ENCODE measurements around the gene GRPR.
"Not testable (repeated sequence)": the region's sequence is repeated elsewhere in the genome, so short reads cannot be mapped to it uniquely, and the experiment has no call there.

The GRPR gene

DNA sequence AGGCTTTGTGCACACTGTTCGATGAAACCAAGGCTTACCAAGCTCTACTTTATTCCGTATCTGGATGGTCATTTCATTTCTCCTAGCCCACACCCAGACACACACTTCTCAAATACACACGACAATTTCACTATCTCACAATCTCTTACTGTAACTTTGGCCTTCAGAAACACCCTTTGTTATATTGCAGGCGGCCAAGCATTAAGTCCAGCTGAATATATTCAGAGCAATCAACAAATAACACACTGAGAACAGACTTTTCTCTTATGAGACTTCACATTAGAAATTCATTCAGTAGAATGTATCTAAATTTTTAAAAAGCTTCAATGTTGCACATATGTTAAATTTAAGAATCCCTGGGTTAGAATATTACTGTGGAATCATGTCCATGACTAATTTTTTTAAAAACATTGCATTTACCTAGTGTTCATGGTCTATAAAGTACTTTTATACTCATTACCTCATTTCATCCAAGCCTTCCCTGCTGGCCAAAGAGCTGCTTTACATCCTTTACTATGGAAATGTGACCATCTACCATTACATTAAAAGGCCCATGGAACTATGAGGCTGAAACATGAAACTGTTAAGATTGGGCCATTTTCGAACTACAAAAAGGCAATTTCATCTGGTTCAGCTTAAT, 33.4 kb downstream of the GRPR start:
- no peak overlapping the region for H3K4me3 ChIP-seq
- no peak for DNase-seq (ENCODE audit: low spot score)
- H3K27ac ChIP-seq, result no peak overlapping the region
- TF ChIP-seq, protein P1, sequence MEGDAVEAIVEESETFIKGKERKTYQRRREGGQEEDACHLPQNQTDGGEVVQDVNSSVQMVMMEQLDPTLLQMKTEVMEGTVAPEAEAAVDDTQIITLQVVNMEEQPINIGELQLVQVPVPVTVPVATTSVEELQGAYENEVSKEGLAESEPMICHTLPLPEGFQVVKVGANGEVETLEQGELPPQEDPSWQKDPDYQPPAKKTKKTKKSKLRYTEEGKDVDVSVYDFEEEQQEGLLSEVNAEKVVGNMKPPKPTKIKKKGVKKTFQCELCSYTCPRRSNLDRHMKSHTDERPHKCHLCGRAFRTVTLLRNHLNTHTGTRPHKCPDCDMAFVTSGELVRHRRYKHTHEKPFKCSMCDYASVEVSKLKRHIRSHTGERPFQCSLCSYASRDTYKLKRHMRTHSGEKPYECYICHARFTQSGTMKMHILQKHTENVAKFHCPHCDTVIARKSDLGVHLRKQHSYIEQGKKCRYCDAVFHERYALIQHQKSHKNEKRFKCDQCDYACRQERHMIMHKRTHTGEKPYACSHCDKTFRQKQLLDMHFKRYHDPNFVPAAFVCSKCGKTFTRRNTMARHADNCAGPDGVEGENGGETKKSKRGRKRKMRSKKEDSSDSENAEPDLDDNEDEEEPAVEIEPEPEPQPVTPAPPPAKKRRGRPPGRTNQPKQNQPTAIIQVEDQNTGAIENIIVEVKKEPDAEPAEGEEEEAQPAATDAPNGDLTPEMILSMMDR (IDR thresholded peaks at IDR 0.05), result no peak

DNA sequence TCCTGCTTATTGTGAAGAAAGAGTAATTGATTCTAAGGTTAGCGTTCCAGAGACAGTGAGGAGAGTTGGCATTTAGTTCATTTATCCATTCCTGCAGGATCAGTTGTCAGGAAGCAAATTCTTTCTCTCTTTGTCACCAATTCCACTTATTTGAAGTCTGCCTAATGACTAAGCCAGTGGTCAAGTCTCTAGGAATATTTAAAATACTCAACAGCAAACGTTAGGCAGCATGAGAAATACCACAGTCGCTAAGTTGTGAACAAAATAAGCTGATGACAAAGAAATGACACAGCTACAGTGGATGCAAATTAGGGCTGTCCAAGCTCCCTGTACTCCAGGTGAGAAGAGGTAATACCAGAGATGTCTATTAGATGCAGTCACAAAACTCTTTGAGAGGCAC, 37.4 kb downstream of the GRPR start:
- no peak overlapping the region for H3K4me3 ChIP-seq
- TF ChIP-seq, protein P1 (IDR thresholded peaks at IDR 0.05), result no peak
- H3K27ac ChIP-seq, result no peak overlapping the region
- no peak for DNase-seq (ENCODE audit: low spot score)

DNA sequence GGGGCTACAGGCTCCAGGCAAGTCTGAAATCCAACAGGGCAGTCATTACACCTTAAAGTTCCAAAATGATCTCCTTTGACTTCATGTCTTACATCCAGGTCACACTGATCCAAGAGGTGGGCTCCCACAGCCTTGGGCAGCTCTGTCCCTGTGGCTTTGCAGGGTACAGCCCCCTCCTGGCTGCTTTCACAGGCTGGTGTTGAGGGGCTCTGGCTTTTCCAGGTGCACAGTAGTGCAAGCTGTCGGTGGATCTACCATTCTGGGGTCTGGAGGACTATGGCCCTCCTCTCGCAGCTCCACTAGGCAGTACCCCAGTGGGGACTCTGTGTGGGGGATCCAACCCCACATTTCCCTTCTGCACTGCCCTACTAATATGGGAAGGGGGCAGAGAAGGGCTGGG, 37.8 kb downstream of the GRPR start:
- DNase-seq (ENCODE audit: low spot score); H3K27ac ChIP-seq; H3K4me3 ChIP-seq: not testable (repeated sequence)

DNA sequence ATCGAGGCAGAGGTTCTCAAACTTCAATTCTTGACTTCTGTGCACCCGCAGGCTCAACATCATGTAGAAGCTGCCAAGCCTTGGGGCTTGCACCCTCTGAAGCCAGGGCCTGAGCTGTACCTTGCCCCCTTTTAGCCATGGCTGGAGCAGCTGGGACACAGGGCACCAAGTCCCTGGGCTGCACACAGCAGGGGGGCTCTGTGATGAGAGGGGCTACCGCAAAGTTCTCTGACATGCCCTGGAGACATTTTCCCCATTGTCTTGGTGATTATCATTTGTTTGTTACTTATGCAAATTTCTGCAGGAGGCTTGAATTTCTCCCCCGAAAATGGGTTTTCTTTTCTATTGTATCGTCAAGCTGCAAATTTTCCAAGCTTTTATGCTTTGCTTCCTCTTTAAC, 39.0 kb downstream of the GRPR start:
- DNase-seq (ENCODE audit: low spot score), result no peak
- TF ChIP-seq, protein P1 (IDR thresholded peaks at IDR 0.05), result no peak
- Histone ChIP-seq H3K4me3 (no peak overlapping the region), H3K27ac (no peak overlapping the region)

DNA sequence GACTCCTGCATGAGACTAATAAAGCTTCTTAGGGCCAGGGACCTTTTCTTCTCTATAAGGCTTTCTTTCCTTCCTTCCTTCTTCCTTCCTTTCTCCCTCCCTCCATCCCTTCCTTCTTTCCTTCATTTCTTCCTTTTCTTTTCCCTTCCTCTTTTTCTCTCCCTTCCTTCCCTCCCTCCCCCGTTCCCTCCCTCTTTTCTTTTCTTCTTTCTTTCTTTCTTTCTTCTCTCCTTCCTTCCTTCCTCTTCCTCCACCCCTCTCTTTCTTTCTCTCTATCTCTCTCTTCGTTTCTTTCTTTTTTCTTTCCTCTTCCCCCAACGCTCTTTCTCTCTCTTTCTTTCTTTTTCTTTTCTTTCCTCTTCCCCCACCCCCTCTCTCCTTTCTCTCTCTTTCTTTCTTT, 41.4 kb downstream of the GRPR start:
- TF ChIP-seq, protein P1 (IDR thresholded peaks at IDR 0.05), result no peak

DNA sequence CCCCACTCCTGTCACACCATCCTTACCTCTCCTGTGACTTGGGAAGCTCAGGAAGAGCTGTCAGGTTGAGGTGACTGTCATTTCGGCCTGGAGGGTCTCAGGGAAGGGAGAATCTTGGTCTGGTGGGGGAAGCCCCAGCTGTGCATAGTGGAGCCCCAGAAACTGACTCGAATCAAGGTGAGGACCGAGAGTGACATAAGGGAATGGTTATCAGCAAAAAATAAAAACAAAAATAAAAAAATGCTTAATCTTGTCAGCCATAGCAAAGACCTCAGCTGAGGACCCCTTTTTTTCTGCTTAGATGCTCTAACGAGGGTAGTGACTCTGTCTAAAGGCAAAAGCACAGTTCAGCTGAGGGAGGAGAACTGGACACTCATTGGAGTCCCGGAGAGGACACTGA, 43.8 kb downstream of the GRPR start, which contains the start of gene MAGEB17:
Gene MAGEB17, plus strand, starts transcription at position 301 of the 400 bp plus-strand sequence. CDS start 2,902 bp downstream, outside the sequence.
- H3K4me3 ChIP-seq, result no peak within 1 kb of the TSS
- no peak for DNase-seq (ENCODE audit: low spot score)
- TF ChIP-seq, protein P1 (IDR thresholded peaks at IDR 0.05), result no peak
- H3K27ac ChIP-seq, result no peak within 1 kb of the TSS

More for the DNA sequence above, 41.4 kb downstream of the GRPR start:
- Histone ChIP-seq H3K4me3 (no peak overlapping the region), H3K27ac (no peak overlapping the region)
- DNase-seq (ENCODE audit: low spot score), result no peak

DNA sequence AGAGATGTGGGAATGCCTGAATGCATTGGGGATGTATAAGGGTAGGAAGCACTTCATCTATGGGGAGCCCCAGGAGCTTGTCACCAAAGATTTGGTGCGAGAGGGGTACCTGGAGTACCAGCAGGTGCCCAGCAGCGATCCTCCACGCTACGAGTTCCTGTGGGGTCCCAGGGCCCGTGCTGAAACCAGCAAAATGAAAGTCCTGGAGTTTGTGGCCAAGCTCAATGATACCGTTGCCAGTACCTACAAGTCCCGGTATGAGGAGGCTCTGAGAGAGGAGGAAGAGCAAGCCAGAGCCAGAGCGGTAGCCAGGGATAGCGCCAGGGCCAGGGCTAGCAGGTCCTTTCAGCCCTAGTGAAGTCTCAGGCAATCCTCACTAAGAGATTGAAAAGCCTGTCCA, 47.7 kb downstream of the GRPR start:
- Histone ChIP-seq H3K4me3 (no peak overlapping the region), H3K27ac (no peak overlapping the region)
- no peak for DNase-seq (ENCODE audit: low spot score)
- TF ChIP-seq, protein P1 (IDR thresholded peaks at IDR 0.05), result no peak

Measured in coronary artery (tissue), 2 donors.